Activated T-cell treated with anti-CD3 and anti-CD28 coated beads for 1 hour (primary cell): ENCODE data around the gene KRT6B.

Source experiments
- DNase-seq: peaks from one replicate; pipeline ENCODE4 v3.0.0-alpha.2; 2020; ENCODE audit warnings: low read depth

The KRT6B gene

GRCh38 chr12:52436000-52436827 is 15.7 kb downstream of the KRT6B start:
- DNase-seq = no peak

GRCh38 chr12:52435659-52435999 is 16.3 kb downstream of the KRT6B start:
- no peak for DNase-seq

- DNase-seq = no peak
Observed at GRCh38 chr12:52434760-52435530, 17.0 kb downstream of the KRT6B start.

- no peak for DNase-seq
Observed at GRCh38 chr12:52434081-52434733, 17.7 kb downstream of the KRT6B start, which contains the start of gene KRT75. Gene KRT75 (minus strand): TSS chr12:52434371. CDS start chr12:52434304, 67 bp downstream.

GRCh38 chr12:52433501-52434080 is 18.4 kb downstream of the KRT6B start:
- no peak for DNase-seq

GRCh38 chr12:52432559-52433207 is 19.3 kb downstream of the KRT6B start:
- DNase-seq = no peak

GRCh38 chr12:52428121-52428520 is 23.8 kb downstream of the KRT6B start:
- no peak for DNase-seq

GRCh38 chr12:52427083-52427482 is 24.9 kb downstream of the KRT6B start:
- DNase-seq = no peak

- DNase-seq = no peak
Observed at GRCh38 chr12:52426034-52426433, 25.9 kb downstream of the KRT6B start.

- DNase-seq = no peak
Observed at GRCh38 chr12:52425466-52425865, 26.5 kb downstream of the KRT6B start.

- DNase-seq = no peak
Observed at GRCh38 chr12:52423661-52424500, 28.1 kb downstream of the KRT6B start.

GRCh38 chr12:52423035-52423434 is 28.9 kb downstream of the KRT6B start:
- no peak for DNase-seq

GRCh38 chr12:52419656-52420055 is 32.3 kb downstream of the KRT6B start:
- no peak for DNase-seq

GRCh38 chr12:52418576-52419110 is 33.3 kb downstream of the KRT6B start:
- no peak for DNase-seq

- no peak for DNase-seq
Observed at GRCh38 chr12:52417740-52418139, 34.2 kb downstream of the KRT6B start.

GRCh38 chr12:52416795-52417194 is 35.2 kb downstream of the KRT6B start:
- DNase-seq = no peak

- no peak for DNase-seq
Observed at GRCh38 chr12:52415870-52416750, 35.8 kb downstream of the KRT6B start.

- DNase-seq = no peak
Observed at GRCh38 chr12:52414936-52415335, 37.0 kb downstream of the KRT6B start.

GRCh38 chr12:52413782-52414345 is 38.1 kb downstream of the KRT6B start:
- no peak for DNase-seq
